Nucleus accumbens (tissue), 56 donors: ENCODE measurements around the gene LDLRAD2.
"Not testable (repeated sequence)": the region's sequence is repeated elsewhere in the genome, so short reads cannot be mapped to it uniquely, and the experiment has no call there.

Experiments
- DNase-seq, 56 donors: peaks; one replicate each; lab custom pipeline; 2025; lab: John Stamatoyannopoulos, UW

The LDLRAD2 gene

GRCh38 chr1:21822349-21822748 is 10.3 kb downstream of the LDLRAD2 start:
- no peak for DNase-seq

GRCh38 chr1:21823206-21823979 is 11.3 kb downstream of the LDLRAD2 start:
- DNase-seq = no peak

GRCh38 chr1:21823980-21824702 is 12.1 kb downstream of the LDLRAD2 start:
- DNase-seq = no peak

- DNase-seq = no peak
These were observed 12.9 kb downstream of the LDLRAD2 start for GRCh38 chr1:21824926-21825325.

- DNase-seq = no peak
These were observed 13.3 kb downstream of the LDLRAD2 start for GRCh38 chr1:21825393-21825792.

GRCh38 chr1:21826694-21827093 is 14.6 kb downstream of the LDLRAD2 start:
- DNase-seq = not testable (repeated sequence)

- no peak for DNase-seq
These were observed 15.1 kb downstream of the LDLRAD2 start for GRCh38 chr1:21827141-21827679.

GRCh38 chr1:21828075-21828474 is 16.0 kb downstream of the LDLRAD2 start:
- DNase-seq = no peak

- no peak for DNase-seq
These were observed 16.6 kb downstream of the LDLRAD2 start for GRCh38 chr1:21828506-21829210.

GRCh38 chr1:21829294-21829693 is 17.2 kb downstream of the LDLRAD2 start:
- no peak for DNase-seq

GRCh38 chr1:21830792-21831453 is 18.9 kb downstream of the LDLRAD2 start:
- DNase-seq = no peak

- no peak for DNase-seq
These were observed 19.4 kb downstream of the LDLRAD2 start for GRCh38 chr1:21831454-21831970.

- no peak for DNase-seq
These were observed 21.4 kb downstream of the LDLRAD2 start for GRCh38 chr1:21833392-21833976.

- DNase-seq = no peak
These were observed 22.0 kb downstream of the LDLRAD2 start for GRCh38 chr1:21834094-21834493.

- DNase-seq = no peak
These were observed 22.6 kb downstream of the LDLRAD2 start for GRCh38 chr1:21834666-21835065.

- no peak for DNase-seq
These were observed 23.9 kb downstream of the LDLRAD2 start for GRCh38 chr1:21836010-21836409.

GRCh38 chr1:21836729-21837128 is 24.7 kb downstream of the LDLRAD2 start:
- no peak for DNase-seq

- no peak for DNase-seq
These were observed 25.4 kb downstream of the LDLRAD2 start for GRCh38 chr1:21837476-21837875.

- no peak for DNase-seq
These were observed 26.5 kb downstream of the LDLRAD2 start for GRCh38 chr1:21838359-21839157.
